Esophagus muscularis mucosa (tissue), 4 donors: ENCODE measurements around the gene FBXO46. TPM values are rescaled to one million over a fixed set of nuclear protein-coding genes. Genes with fewer than 3 reads are reported as not detected.
A peak's percentile ranks its signal among the peaks of the same experiment; 100 is the strongest.

ENCODE experiments used
- DNase-seq: peaks from one replicate; pipeline ENCODE4 v3.0.0-alpha.2; 2017; ENCODE audit errors: extremely low spot score
- H3K27ac ChIP-seq, 4 donors: fragments of 200-600 bp; sonication (generic); replicated peaks in 1 of 4; 1 replicate in 3 of 4; 2 replicates in 1 of 4; pipeline ENCODE4 v1.5.1; 2016 to 2019; ENCODE audit warnings: mild to moderate bottlenecking in 1 of 4
- H3K27me3 ChIP-seq, 4 donors: fragments of 200-600 bp; sonication (generic); one replicate each; pipeline versions ENCODE4 v1.5.1 to v1.6.0; 2016 to 2019
- H3K36me3 ChIP-seq, 4 donors: fragments of 200-600 bp; sonication (generic); one replicate each; pipeline ENCODE4 v1.5.1; 2016 to 2019
- H3K4me1 ChIP-seq, 4 donors: fragments of 200-600 bp; sonication (generic); one replicate each; pipeline ENCODE4 v1.5.1; 2016 to 2019
- H3K4me3 ChIP-seq, 4 donors: fragments of 200-600 bp; sonication (generic); 1 replicate in 2 of 4; 2 replicates in 2 of 4; pipeline ENCODE4 v1.5.1; 2016 to 2019; ENCODE audit warnings: mild to moderate bottlenecking in 4 of 4, moderate library complexity in 1 of 4
- H3K9me3 ChIP-seq, 4 donors: fragments of 200-600 bp; sonication (generic); 1 replicate in 3 of 4; 2 replicates in 1 of 4; pipeline ENCODE4 v1.5.1; 2016 to 2019
- CTCF ChIP-seq, 3 experiments: fragments of 200-600 bp in 2 of 3; fragments of 450-650 bp in 1 of 3; sonication (generic) in 2 of 3; IDR thresholded peaks; one replicate each; pipeline ENCODE4 v1.5.1; 2017 to 2019; ENCODE audit warnings: antibody characterized with exemption in 3 of 3, mild to moderate bottlenecking in 2 of 3, moderate library complexity in 1 of 3
- EP300 ChIP-seq: sonication (generic); formaldehyde crosslinking; IDR thresholded peaks from one replicate; pipeline ENCODE4 v1.6.1; 2017; ENCODE audit warnings: antibody characterized with exemption
- POLR2A ChIP-seq: fragments of 450-650 bp; IDR thresholded peaks from one replicate; pipeline ENCODE4 v1.6.1; 2017; ENCODE audit warnings: antibody characterized with exemption, moderate library complexity, mild to moderate bottlenecking, low read depth
- POLR2AphosphoS5 ChIP-seq, 2 donors: sonication (generic); formaldehyde crosslinking; IDR thresholded peaks; one replicate each; pipeline ENCODE4 v1.6.1; 2017; ENCODE audit warnings: antibody characterized with exemption in 2 of 2
- WGBS: methylation state at CpG from one replicate; pipeline ENCODE4 v1.1.5; 2018; 5-methylcytosine and 5-hydroxymethylcytosine counted together
- intact Hi-C: fragments of 100-400 bp; cut with DNase I; formaldehyde crosslinking; loops from one replicate; pipeline ENCODE4 v1.15.1; 2023
- total RNA-seq, 4 donors: library from RNA; depleted of rRNA; stranded (reverse); fragments of >200 nt; gene quantifications; one replicate each; pipeline versions ENCODE4 v1.1.0 to v1.2.1, GENCODE V29; 2016

The FBXO46 gene
- total RNA-seq, 4 donors from 2014 or later, result 8.6 to 27.7 (median 18.2) TPM

GRCh38 chr19:45768984-45769782 is 38.5 kb upstream of the FBXO46 start, which contains the start of gene SIX5:
TSS of gene SIX5 (minus strand) at chr19:45769252. CDS start at chr19:45768844, 408 bp downstream.
- 0% methylated on average over 10 of the region's 70 CpGs for WGBS
- intact Hi-C loops, result loop anchor here (1.0 kb wide), 1 partner anchor 30 kb away; no protein-coding TSS in a partner anchor
- Histone ChIP-seq H3K4me3 (peak within 1 kb of the TSS; percentile 87 to 98 (median 92)), H3K9me3 (no peaks in the 10 kb centered on the region), H3K36me3 (peaks cover 0 to 31% (median 15%) of the 10 kb centered on the region in 4 donors), H3K27ac (peak within 1 kb of the TSS; percentile 91 to 98 (median 97)), H3K27me3 (no peaks in the 10 kb centered on the region), H3K4me1 (peaks cover 42 to 75% (median 65%) of the 10 kb centered on the region in 4 donors)
- DNase-seq, result peak; percentile 99
- TF ChIP-seq POLR2AphosphoS5 (IDR thresholded peaks at IDR 0.05), result peak; percentile 98 to 99
- peak in 1 of 3 experiments; percentile 6 for TF ChIP-seq CTCF (IDR thresholded peaks at IDR 0.05)
- peak; percentile 84 for TF ChIP-seq POLR2A
- TF ChIP-seq EP300, result no peak

- Histone ChIP-seq H3K36me3 (peaks cover 0 to 28% (median 14%) of the 10 kb centered on the region in 4 donors), H3K4me3 (peak overlapping the region; percentile 87 to 98 (median 92)), H3K27ac (peak overlapping the region; percentile 91 to 98 (median 97)), H3K4me1 (peaks cover 47 to 80% (median 70%) of the 10 kb centered on the region in 4 donors), H3K9me3 (no peaks in the 10 kb centered on the region), H3K27me3 (no peaks in the 10 kb centered on the region)
- WGBS, result 0% methylated on average over 15 of the region's 33 CpGs
- no peak for TF ChIP-seq POLR2AphosphoS5 (IDR thresholded peaks at IDR 0.05)
- no peak for TF ChIP-seq EP300
- no peak for TF ChIP-seq POLR2A
- no peak for TF ChIP-seq CTCF (IDR thresholded peaks at IDR 0.05)
- no peak for DNase-seq
- intact Hi-C loops, result no loop called here
Observed at GRCh38 chr19:45768655-45768983, 37.9 kb upstream of the FBXO46 start.

GRCh38 chr19:45767881-45768654 is 37.4 kb upstream of the FBXO46 start:
- Histone ChIP-seq H3K27me3 (no peaks in the 10 kb centered on the region), H3K4me1 (peaks cover 48 to 85% (median 76%) of the 10 kb centered on the region in 4 donors), H3K4me3 (peak overlapping the region; percentile 87 to 98 (median 92)), H3K36me3 (peaks cover 0 to 22% (median 11%) of the 10 kb centered on the region in 4 donors), H3K9me3 (no peaks in the 10 kb centered on the region), H3K27ac (peak overlapping the region; percentile 91 to 98 (median 97))
- intact Hi-C loops, result loop anchor here (2.0 kb wide), 2 partner anchors 49 to 75 kb away; partner anchors contain the start of gene QPCTL
- TF ChIP-seq CTCF (IDR thresholded peaks at IDR 0.05), result peak in 1 of 3 experiments; percentile 4
- no peak for TF ChIP-seq EP300
- no peak for TF ChIP-seq POLR2A
- TF ChIP-seq POLR2AphosphoS5 (IDR thresholded peaks at IDR 0.05), result peak; percentile 63 to 74
- WGBS, result 3% methylated on average over 8 of the region's 102 CpGs
- no peak for DNase-seq

DNA sequence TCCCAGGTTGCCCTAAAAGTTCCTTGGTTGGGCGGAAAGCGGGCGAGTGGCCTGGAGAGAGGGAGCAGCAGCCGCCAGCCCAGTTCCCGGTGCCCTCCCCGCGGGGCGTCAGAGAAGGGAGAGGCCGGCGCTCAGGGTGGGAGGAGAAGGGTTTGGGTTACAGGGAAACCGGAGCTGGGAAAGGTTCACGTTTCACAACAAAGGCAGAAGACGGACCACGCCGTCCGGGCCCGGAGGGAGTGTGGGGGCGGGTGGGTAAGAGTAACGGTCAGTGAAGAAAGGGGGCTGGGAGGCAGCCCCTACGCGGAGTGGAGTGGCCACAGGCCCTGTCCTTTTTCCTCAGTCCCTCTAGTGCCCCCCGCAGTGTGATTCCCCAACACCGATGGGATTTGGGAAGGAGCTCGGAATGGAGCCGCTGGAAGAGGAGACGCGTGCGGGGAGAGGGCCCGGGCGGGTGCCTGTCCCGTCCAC is 36.7 kb upstream of the FBXO46 start:
- DNase-seq, result no peak
- peaks cover 0 to 16% (median 8%) of the 10 kb centered on the region in 4 donors for H3K36me3 ChIP-seq
- TF ChIP-seq CTCF (IDR thresholded peaks at IDR 0.05), result no peak
- peak; percentile 66 for TF ChIP-seq POLR2A
- no peak for TF ChIP-seq EP300
- peak; percentile 84 to 95 for TF ChIP-seq POLR2AphosphoS5 (IDR thresholded peaks at IDR 0.05)
- intact Hi-C loops, result loop anchor here (2.0 kb wide), 2 partner anchors 49 to 75 kb away; partner anchors contain the start of gene QPCTL
- 5% methylated on average over 18 of the region's 31 CpGs for WGBS
- H3K9me3 ChIP-seq, result no peaks in the 10 kb centered on the region
- H3K4me1 ChIP-seq, result peaks cover 48 to 84% (median 75%) of the 10 kb centered on the region in 4 donors
- H3K27me3 ChIP-seq, result no peaks in the 10 kb centered on the region
- H3K4me3 ChIP-seq, result peak overlapping the region; percentile 87 to 98 (median 92)
- peak overlapping the region; percentile 91 to 98 (median 97) for H3K27ac ChIP-seq
